ENCODE data around the gene SYT17. TPM values are rescaled to one million over a fixed set of nuclear protein-coding genes. Genes with fewer than 3 reads are reported as not detected.

SYT17 gene
- polyA plus RNA-seq, 10 donors, result 4.1 to 6.6 (median 5.5) TPM

GRCh38 chr16:19245326-19245925 is 77.4 kb downstream of the SYT17 start:
- no peak for DNase-seq

- no peak for DNase-seq
Measured at GRCh38 chr16:19252904-19253303, 84.9 kb downstream of the SYT17 start.

- no peak for DNase-seq
Measured at GRCh38 chr16:19254611-19255010, 86.6 kb downstream of the SYT17 start.

- no peak for DNase-seq
Measured at GRCh38 chr16:19264123-19264673, 96.2 kb downstream of the SYT17 start.

- no peak for DNase-seq
Measured at GRCh38 chr16:19265380-19265930, 97.4 kb downstream of the SYT17 start.

- no peak for DNase-seq
Measured at GRCh38 chr16:19266774-19267173, 98.7 kb downstream of the SYT17 start.

GRCh38 chr16:19269098-19269497 is 101.1 kb downstream of the SYT17 start:
- DNase-seq, result no peak

- DNase-seq, result no peak
Measured at GRCh38 chr16:19274165-19274797, 106.2 kb downstream of the SYT17 start.

- DNase-seq, result no peak
Measured at GRCh38 chr16:19278403-19278802, 110.4 kb downstream of the SYT17 start.

GRCh38 chr16:19281246-19281645 is 113.2 kb downstream of the SYT17 start:
- DNase-seq, result no peak

- no peak for DNase-seq
Measured at GRCh38 chr16:19282101-19282500, 114.1 kb downstream of the SYT17 start.

- DNase-seq, result no peak
Measured at GRCh38 chr16:19283637-19284036, 115.6 kb downstream of the SYT17 start.

GRCh38 chr16:19284207-19284606 is 116.2 kb downstream of the SYT17 start:
- peak; percentile 28 to 40 (median 37) for DNase-seq

GRCh38 chr16:19285431-19285830 is 117.4 kb downstream of the SYT17 start, which contains the start of gene CLEC19A:
Gene CLEC19A, plus strand, starts transcription at chr16:19285731. Its CDS starts 121 bp downstream, at chr16:19285852.
- DNase-seq, result no peak

- DNase-seq, result no peak
Measured at GRCh38 chr16:19286827-19287226, 118.8 kb downstream of the SYT17 start.

GRCh38 chr16:19287241-19287640 is 119.2 kb downstream of the SYT17 start:
- DNase-seq, result no peak

- DNase-seq, result no peak
Measured at GRCh38 chr16:19288872-19289799, 121.1 kb downstream of the SYT17 start.

GRCh38 chr16:19289811-19290485 is 121.9 kb downstream of the SYT17 start:
- DNase-seq, result peak in 1 of 3 donors; percentile 17

GRCh38 chr16:19290860-19291259 is 122.8 kb downstream of the SYT17 start:
- DNase-seq, result no peak

- DNase-seq, result peak in 1 of 3 donors; percentile 21
Measured at GRCh38 chr16:19291475-19291874, 123.4 kb downstream of the SYT17 start.

- DNase-seq, result no peak
Measured at GRCh38 chr16:19292186-19292585, 124.1 kb downstream of the SYT17 start.
